Tibial nerve (tissue), 4 donors: Measurements from ENCODE around the gene GRIP2.

Experiments used
- CTCF ChIP-seq, 5 experiments: fragments of 200-600 bp in 3 of 5; fragments of 450-650 bp in 2 of 5; sonication (generic) in 3 of 5; IDR thresholded peaks; one replicate each; pipeline ENCODE4 v1.5.1; 2016 to 2019; ENCODE audit warnings: antibody characterized with exemption in 5 of 5, mild to moderate bottlenecking in 3 of 5, moderate library complexity in 2 of 5
- EP300 ChIP-seq, 2 donors: sonication (generic); formaldehyde crosslinking; IDR thresholded peaks; one replicate each; pipeline ENCODE4 v1.6.1; 2017; ENCODE audit warnings: antibody characterized with exemption in 2 of 2, mild to moderate bottlenecking in 1 of 2
- POLR2A ChIP-seq, 2 donors: fragments of 450-650 bp; IDR thresholded peaks; one replicate each; pipeline ENCODE4 v1.6.1; 2017; ENCODE audit warnings: antibody characterized with exemption in 2 of 2, mild to moderate bottlenecking in 2 of 2, moderate library complexity in 2 of 2

GRCh38 chr3:14478956-14479550, 61.1 kb downstream of the GRIP2 start:
- TF ChIP-seq CTCF (IDR thresholded peaks at IDR 0.05) (no peak), POLR2A (IDR thresholded peaks at IDR 0.05) (no peak), EP300 (IDR thresholded peaks at IDR 0.05) (no peak)
